Measurements from ENCODE around the gene UVSSA.

- TF ChIP-seq POLR2A (IDR thresholded peaks at IDR 0.05) = no peak
- TF ChIP-seq CTCF (IDR thresholded peaks at IDR 0.05) = no peak
- no peak for TF ChIP-seq POLR2AphosphoS5 (IDR thresholded peaks at IDR 0.05; ENCODE audit: insufficient read depth in 1 of 2, low read depth in 1 of 2)
These were observed 20.4 kb downstream of the UVSSA start for GRCh38 chr4:1367230-1367935.

Measured in vagina (tissue), 2 donors.